NCI-H510A treated with DMSO at 0.1 percent for 48 hours (cell line): ENCODE measurements around the gene ATL1.

Experiments used
- DNase-seq: peaks from one replicate; lab custom pipeline; 2025; lab: John Stamatoyannopoulos, UW

The ATL1 gene

GRCh38 chr14:50559990-50560930 is at the start of gene ATL1:
TSS of gene ATL1 (plus strand) at chr14:50560145. CDS start at chr14:50560266, 121 bp downstream.
- peak; percentile 75 for DNase-seq

DNA sequence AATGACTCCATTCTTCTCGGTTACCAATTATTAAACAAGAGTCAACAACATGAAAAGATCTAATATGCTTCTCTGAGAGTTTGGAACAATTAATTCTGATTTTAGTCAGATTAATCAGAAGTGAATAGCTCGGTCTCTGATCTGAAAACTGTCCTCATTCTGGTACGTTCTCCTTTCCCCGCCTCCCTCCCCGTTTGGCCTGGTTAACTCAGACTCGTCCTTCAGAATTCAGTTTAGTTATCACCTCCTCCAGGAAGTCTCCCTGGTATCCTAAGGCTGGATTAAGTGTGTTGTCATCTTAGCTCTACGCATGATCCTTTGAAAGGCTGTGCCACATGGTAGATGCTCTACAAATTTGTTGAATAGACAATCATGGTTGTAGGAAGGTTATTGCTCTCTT is 49.8 kb upstream of the ATL1 start:
- DNase-seq = no peak

DNA sequence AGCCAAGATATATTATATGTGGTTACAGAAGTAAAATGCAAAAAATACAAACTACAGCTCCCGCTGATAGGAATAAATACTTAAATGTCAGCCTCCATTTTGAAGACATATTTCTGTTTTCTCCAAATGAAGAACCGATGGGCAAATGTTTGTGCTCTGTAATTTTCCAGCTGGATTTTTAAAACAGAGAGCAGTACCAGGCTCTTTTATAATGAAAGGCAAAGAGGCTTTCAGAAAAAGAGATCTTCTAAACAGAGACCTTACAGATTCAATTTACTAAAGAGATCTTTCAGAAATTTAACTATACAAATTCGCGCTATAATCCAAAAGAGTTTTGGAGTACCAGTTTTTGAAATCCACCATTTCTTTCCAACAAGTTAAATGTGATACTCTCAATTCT is 47.5 kb upstream of the ATL1 start:
- no peak for DNase-seq

DNA sequence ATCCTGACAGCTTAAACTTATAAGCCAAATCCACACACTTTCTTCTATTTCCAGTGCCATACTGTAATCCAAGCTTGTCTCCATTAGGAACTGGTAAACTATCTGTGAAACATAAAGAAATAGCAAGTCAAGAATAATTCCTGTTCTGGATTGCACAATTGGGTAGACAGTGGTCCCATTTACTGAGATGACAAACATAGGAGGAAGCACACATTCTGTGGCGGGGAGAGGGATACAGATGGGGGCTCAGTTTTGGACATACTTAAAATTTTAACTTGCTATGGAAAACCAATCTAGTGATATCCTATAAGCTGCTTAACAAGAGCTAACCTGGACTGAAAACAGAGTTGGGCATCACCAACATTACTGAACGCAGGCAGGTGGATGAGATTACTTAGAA is 43.9 kb upstream of the ATL1 start:
- DNase-seq = no peak

GRCh38 chr14:50520947-50521815 is 38.8 kb upstream of the ATL1 start:
- DNase-seq = no peak

DNA sequence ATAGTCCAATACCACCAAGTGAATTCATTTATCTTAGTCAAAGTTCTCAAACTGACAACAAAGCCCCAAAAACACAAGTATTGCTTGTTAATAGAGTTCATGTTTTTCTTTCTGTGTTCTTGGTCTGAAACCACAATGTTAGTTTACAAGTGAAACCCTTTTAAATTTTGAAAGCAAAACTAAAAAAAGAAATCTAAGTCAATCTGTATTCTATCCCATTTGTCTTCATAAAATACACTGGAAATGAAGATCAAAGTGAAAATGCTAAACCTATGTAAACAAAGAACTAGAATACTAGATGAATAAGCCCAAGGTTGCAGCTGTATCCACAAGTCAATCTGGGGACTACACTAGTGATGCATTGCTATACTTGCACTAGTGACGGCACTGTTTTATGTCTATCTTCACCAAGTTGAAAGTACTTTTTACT is 38.0 kb upstream of the ATL1 start:
- DNase-seq = peak; percentile 34

DNA sequence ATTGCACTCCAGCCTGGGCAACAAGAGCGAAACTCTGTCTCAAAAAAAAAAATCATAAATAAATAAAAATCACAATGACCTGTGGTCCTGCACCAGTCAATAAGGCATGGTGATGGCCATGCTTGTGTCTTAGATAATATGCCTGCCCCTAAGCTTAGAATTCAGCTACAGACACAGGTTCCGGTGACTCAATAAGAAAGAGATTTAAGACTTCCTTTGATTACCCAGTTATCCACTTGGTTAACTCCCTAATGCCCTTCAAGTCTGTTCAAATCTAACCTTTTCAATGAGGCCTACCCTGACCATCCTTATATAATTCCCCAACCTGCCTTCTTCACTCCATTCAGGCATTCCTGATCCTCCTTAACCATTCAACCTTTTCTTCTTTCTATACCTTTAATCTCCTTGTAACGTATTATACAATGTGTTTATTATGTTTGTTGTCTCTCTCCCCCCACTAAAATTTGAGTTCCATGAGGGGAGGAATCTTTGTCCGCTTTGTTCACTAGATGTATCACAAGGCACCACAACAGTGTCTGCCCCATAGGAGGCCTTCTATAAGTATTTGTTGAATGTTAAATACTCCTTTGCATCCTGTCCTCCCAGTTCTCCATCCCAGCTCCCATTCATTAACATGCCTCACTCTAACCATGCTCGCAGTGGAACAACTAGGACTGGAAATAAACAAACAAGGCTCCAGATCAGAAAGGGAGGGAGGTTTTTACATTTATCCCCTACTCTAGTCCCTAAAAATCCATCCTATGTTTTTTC is 36.5 kb upstream of the ATL1 start:
- DNase-seq = no peak

DNA sequence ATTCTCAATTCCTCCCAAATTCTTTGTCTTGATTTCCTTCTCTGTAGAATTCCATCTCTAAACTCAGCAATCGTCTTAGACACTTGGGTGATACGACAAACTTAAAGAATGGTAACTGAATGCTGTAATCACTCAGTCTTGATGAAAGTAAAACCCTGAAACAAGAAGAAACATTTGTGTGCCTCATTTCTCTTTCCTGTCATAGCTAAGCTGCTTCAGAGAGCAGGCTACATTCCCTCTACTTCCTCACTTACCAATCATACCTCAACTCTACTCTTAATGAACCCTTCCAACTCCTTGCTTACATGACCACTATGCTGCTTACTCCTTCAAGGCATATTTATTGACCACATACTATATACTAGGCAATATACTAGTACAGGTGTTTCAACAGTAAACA is 35.9 kb upstream of the ATL1 start:
- no peak for DNase-seq

DNA sequence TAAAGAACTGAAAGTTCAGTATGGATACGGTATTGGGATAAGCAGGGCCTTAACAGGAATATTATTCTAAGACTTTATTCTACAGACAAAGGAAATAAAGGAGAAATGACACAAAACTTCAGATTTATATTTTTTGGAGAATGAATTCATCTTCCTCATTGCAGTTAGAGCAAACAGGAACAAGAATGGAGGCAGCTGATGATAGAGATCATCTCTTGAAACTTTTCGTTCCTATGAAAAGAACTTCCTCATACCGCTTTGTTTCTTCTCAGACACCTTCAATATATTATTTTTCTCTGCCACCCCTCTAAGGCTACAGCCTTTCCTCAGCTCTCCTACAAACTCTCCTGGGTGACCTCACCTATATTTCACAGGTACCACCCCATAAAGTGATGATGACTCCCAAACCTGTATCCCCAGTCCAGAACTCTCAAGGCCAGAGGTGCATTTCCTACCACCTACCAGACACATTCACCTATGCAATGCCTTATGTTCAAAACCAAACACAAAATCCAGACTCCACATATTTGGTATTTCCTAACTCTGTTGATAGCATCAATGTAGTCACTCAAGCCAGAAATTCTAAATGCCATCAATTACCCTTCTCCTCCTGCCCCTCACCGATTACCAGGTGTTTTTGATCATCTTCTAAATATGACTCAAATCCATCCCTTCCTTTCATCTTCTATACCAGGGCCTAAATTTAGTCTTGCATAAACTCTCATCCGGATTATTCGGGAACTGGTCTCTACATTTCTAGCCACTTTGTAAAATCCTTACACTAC is 35.0 kb upstream of the ATL1 start:
- no peak for DNase-seq

- no peak for DNase-seq
These were observed 31.9 kb upstream of the ATL1 start for GRCh38 chr14:50528000-50528399.

DNA sequence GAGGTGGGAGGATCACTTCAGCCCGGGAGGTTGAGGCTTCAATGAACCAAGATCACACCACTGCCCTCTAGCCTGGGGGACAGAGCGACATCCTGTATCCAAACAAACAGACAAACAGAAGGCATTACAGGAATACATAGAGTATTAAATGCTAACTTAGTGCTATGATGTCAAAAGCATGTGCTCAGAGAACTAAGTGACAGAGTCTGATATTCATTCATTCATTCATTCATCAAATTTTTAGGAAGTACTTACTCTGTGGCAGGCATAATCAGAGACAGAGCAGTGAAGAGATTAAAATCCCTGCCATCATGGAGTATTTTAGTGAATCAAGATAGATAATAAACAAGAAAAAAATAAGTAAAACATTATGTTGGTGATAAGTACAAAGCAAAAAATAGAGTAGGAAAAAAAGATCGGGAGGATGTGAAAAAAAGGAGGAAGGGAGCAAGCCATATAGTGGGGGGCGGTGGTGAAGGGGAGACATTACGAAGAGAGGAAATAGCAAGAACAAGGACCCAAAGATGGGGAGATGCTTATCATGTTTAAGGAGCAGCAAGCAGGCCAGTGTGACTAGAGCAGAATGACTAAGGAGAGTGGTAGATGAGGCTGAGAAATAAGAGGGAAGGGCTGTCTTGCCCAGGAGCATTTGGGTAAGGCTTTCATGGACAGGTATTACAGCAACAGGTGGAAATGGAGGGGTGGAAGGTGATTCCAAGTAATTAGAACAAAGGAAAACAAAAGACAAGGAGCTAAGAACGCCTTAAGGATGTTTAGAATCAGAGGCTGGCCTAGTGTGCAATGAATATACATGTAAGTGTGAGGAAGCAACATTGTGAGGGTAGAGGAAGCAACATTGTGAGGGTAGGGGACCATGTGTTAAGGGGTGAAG is 30.4 kb upstream of the ATL1 start:
- no peak for DNase-seq

DNA sequence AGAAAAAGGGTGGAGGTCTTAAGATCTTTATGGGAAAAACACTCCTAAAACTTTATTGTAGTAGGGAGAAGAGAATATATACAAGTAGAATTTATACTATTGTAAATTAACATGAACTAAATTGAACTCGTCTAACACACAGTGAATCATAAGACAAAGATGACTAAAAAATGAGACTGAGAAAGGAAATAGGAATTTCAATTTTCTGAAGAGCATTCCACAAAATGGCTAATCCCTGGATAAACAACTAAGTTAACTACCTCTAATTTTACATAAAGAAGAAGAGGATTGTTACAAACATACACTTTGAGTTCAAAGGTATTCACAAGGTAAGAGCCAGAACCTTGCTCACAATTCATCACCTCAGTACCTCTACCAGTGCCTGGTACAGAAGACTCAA is 29.6 kb upstream of the ATL1 start:
- no peak for DNase-seq

GRCh38 chr14:50530794-50531365 is 29.1 kb upstream of the ATL1 start:
- DNase-seq = no peak

DNA sequence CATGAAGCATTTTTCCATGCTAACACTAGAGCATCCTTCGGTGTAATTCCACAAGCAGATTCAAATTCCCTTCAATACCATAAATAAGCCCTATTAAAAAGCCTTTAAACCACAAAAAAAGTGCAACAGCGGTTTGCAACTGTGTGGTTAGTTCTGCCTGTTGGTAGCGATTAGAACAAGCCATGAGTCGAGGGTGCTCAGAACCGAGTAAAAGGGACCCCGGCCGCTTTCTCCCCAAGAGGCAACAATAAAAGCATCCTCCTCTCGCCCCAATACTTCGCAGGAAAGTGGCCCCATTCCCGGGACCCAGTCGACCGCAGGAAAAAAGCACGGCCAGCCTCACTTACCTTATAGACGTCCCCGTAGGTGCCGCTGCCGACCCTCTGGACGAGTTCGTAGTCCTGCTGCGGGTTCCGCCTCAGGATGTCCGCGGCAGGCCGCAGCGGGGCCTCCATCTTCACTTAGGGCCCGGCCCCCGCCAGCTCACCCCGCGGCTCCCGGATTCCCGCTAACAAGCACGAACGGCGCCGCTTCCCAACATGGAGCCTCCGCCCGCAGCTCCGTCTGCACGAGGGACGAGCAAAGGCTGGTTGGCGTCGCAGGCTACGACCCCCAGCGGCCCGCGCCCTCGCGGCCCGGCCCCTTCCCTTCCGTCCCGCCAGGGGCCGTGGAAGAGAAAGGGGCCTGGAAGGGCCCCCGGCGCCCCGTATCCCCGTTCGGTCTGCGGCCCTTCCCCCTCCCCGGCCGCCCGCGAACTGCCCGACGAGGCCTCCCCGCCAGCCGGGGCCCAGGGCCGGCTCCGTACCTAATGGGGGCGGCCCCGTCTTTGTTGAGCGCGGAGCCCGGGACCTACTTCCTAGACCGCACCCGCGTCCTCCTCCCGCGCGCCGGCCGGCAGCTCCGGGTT is 28.1 kb upstream of the ATL1 start:
- peak; percentile 42 for DNase-seq

DNA sequence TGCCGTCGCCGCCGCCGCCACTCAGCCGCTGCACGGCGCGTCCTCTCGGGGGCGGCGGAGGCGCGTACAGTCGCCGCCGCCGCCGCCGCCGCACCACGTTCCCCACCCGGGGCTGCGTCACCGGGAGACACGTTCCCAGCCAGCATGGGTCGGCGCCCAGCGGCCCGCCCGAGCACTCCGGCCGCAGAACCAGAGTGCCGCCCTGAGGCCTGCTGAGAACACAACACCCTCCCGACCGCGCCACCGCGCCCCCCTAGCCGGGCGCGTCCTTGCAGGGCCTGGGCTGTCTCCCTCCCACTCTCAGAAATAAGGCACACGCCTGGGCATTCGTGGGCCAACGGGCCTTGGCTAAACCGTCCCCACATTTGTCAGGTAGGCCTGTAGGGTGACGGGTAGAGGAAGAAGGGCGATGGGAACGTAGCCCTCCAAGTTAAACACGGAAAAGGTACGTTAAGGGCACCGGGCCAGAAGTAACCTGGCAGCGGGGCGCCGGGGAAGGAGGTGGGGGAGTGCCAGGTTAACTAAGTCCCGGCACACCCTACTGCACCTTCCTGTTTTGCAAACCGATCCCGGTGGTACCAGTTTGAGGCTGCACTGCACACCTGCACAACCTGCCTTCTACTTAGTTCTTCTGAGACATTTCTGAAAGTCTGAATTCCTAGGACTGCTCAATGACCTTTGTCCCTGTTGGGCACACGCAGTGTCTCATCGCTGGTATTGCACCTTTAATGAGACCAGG is 27.3 kb upstream of the ATL1 start, which contains the start of gene MAP4K5:
Gene MAP4K5 (minus strand): TSS at position 68 of the 739 bp plus-strand sequence. CDS start 520 bp downstream, outside the sequence.
- DNase-seq = peak; percentile 91

- DNase-seq = no peak
These were observed 26.7 kb upstream of the ATL1 start for GRCh38 chr14:50533241-50533705.

DNA sequence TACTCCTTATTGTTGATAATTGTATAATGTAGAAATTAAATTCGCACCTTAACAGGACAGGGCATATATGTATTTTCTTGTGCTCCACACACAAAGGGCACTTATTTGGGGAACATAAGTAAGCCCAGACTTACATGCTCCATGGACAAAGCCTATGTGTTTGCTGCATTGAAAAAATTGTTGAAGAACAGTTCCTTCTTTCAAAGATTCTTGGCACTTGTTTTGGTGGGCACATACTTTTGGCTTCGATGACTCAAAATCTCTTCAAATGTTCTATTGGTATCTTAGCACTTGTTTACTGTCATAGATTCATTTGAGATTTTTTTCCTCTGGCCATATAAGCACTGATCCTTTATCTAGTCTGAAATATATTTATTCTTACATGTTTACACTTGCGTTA is 26.1 kb upstream of the ATL1 start:
- DNase-seq = no peak

GRCh38 chr14:50534416-50534815 is 25.5 kb upstream of the ATL1 start:
- DNase-seq = no peak
